HT1080 (cell line): ENCODE data around the gene SCARB2. TPM values are rescaled to one million over a fixed set of nuclear protein-coding genes. Genes with fewer than 3 reads are reported as not detected.

ENCODE experiments used
- DNase-seq: peaks from one replicate; pipeline ENCODE4 v3.0.0-alpha.2; 2015; ENCODE audit warnings: low read depth
- total RNA-seq: library from RNA; depleted of rRNA; stranded (reverse); fragments of >200 nt; shearing (Covaris generic); gene quantifications from 2 replicates; pipeline ENCODE4 v1.2.3, GENCODE V29; 2014

SCARB2 gene
- total RNA-seq, 1 experiment from 2014 or later = 79.0 TPM

DNA sequence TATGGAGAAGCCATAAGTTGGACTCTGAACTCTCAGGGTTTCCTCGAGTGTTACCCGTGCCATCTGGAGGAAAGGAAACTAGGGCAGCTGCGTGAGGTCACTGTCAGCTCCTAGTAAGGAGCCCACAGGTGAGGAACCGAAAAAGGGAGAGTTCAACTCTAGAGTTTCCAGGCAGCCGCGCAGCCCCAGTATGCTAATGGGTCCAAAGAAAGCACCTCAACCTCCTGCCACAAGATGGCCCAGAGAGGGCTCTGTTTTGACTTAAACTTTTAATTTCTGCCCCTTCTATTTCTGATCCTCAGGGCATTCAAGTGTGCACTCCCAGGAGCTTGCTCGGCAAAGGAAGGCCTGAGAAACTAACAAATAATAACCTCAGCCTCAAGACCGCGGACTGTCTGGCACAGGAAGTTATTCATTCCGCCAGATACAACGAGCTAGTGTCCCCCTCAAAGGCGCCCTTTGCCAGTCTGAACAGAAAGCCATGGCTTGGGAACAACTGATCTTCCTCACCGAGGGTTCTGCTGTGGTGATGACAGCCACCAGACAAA, 13.9 kb downstream of the SCARB2 start:
- DNase-seq = no peak

DNA sequence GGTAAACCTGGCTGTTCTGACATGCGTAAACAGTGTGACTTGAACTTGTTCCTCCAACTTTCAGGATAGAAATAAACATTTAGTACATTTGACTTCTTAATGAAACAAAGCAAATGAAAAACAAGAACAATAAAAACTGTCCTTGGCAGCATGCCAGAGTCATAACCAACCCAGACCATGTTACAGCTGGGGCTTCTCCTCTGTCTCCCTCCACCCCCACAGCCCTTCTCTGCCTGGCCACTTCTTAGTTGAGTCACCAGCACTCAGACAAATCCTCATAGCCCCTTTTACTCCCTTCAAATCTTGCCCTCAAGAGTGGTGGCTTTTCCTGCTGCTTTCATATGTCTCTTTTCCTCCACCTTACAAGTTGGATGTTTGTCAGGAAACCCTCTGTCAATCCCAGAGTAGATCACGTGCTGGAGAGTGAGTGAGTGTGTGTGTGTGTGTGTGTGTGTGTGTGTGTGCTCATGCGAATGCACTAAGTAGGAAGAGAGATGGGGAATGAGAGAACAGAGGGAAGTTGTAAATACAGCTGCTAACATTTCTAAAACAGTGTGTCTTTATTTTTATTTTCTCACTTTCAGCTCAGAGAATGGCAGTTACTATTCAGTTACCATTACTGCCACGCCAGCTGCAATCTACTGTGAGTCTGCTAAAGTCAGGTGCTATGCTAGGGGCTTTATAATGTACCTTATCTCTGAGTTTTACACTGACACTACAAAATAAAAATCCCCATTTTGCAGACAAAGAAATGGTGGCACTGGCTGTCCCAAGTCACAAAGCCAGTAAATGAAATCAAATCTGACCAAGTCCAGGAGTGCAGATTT, 15.0 kb downstream of the SCARB2 start:
- peak; percentile 56 for DNase-seq

DNA sequence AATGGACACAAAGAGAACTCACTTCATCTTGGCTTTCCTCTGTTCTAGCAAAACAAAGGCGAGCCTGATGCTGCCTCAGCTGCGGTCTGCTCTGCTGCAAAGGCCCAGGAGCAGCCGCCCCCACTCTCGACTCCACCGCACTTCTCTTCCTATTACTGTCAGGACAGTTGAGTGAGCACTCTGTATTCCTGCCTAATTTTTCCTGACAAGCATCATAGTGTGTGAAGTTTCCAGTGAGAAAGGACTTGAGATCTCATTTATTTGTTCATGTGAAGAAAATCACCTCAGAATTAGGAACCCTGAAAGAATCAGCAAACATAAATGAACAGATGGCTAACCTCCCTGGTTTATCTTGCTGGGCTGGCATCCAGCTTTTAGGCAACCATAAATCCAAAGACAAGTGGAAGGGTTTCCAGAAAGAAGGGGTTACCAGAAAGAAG, 15.6 kb downstream of the SCARB2 start:
- no peak for DNase-seq

DNA sequence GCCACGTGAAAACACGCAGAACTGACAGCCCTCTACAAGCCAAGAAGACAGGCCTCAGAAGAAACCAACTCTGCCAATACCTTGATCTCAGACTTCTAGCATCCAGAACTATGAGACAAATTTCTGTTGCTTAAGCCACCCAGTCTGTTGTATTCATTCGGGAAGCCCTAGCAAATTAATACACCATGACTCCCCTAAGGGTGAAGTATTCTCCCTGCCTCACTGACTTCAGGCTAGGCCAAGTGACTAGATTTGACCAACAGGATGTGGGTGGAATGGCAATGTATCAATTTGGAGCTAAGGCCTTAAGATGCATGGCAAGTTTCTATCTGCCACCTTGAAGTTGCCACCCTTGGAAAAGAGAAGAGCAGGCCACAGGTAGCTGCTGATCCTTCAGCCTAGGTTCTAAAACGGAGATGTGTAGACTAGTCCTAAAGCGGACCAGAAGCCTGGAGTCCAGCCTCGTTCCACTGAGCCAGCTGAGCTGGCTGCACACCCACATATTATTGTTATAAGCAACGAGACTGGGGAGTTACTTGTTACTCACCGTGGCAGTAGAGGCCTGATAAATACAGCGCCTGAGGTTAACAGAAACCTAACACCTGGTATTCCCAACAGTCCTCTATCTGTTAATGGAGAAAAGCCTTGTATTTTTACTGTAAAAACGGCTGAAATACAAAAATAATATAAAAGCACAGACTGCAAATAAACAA, 16.4 kb downstream of the SCARB2 start:
- DNase-seq = no peak

DNA sequence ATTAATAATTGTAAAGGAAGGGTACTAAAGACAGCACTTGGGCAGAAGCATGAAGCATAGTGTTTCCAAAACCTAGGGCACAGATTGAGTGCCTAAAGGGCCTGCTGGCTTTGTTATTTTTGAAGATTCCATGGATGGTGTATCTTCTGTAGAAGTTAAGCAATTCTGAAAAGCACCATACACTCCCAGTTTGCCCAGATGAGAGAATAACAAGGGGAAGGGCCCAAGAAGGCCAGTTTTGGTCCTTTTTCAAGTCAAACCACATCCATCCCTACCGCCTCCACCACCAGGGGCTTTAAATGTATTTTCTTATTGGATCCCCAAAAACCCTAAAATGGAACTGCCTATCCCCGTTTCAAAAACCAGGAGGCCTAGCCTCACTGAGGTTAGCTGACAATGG, 17.2 kb downstream of the SCARB2 start:
- DNase-seq = no peak

DNA sequence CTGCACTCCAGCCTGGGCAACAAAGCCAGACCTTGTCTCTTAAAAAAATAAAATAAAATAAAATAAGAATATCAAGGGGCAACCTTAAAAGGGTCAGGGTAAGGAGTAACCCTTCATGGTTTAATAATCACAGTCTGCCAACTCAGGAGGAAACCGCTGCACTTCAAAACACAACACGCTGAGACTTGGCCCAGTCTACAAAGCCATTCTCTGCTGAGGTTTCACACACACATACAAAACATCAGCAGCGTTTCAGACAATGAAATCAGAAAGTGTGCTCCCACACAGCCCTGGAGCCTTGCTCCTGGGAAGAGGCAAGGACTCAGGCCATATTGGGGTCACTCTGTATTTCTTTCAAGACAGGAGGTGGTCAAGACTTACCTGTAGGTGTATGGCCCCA, 18.3 kb downstream of the SCARB2 start:
- no peak for DNase-seq

DNA sequence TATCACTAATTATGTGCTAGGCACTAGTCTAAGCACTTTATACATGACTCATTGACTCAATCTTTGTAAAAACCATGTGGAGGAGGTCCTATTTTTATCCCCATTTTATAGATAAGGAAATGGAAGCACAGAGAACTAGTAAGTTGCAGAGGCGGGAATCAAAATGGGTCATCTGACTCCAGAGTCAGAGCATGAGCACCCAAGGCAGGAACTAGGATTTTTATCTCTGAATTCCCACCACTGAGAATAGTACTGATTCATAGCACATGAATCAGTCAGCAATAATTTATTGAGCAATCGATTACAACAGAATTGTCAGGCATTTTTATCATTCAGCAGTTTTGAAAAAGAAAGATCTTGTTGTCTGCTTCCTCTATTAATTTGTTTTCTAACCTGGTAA, 19.3 kb downstream of the SCARB2 start:
- DNase-seq = peak; percentile 85

DNA sequence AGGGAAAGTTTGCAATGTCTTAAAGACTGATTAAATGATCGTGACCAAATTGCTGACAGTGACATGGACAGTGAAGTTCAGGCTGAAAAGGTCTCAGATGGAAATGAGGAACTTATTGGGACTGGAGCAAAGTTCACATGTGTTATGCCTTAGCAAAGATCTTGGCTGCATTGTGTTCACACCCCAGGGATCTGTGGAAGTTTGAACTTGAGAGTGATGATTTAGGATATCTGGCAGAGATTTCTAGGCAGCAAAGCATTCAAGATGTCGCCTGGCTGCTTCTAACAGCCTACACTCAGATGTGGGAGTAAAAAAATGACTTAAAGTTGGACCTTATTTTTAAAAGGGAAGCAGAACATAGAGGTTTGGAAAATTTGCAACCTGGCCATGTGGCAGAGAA, 21.4 kb downstream of the SCARB2 start:
- DNase-seq = no peak

DNA sequence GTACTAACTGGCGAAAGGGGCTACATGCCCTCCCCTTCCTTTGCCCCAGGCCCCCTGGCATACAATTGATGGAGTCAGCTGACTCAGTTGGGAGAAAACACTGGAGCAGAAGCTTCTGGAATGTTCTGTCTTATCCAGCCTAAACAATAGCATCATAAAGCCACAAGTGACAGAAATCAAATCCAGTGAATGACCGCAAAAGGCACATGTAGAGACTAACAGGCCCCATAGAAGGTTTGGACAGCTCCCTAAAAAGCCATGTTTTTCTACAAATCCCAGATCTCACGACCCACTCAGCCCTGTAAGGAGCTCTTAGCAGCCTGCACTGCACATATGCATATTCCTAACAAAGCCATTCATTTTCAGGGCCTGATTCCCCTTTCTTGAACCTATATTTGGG, 25.1 kb downstream of the SCARB2 start:
- DNase-seq = no peak

DNA sequence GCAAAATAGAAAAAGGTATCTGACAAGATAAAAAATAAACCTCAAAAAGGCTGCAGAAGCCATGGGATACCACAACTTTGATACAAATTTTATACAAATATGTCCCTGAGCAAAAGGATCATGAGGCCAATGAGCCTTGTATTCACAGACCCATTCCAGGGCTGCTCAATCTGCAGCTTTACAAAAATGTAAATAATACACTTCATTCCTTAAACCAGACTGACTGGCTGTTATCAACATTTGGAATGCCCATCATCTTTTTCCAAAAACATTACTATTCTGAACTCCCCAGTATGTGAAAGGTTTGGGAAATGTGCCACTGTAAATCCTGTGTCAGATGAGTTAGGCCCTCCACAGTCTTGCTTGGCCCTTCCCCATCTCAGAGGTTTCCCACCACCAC, 25.5 kb downstream of the SCARB2 start:
- no peak for DNase-seq

DNA sequence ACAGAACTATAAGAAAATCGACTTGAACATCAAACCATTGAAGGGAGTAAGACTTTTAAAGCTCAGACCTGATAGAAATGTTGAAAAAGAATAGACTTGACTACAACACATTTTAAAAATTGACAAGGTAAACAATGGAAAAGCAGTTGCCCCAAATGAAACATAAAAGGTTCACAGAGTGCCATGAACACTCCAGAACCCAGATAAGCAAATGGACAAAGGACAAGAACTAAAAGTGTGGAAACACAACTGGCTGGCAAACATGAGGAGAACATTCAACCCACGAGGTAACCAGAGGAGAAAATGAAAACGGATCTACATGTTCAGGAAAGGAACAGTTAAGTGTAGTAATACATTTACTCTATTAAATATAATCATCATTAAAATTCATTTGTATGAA, 26.5 kb downstream of the SCARB2 start:
- no peak for DNase-seq

DNA sequence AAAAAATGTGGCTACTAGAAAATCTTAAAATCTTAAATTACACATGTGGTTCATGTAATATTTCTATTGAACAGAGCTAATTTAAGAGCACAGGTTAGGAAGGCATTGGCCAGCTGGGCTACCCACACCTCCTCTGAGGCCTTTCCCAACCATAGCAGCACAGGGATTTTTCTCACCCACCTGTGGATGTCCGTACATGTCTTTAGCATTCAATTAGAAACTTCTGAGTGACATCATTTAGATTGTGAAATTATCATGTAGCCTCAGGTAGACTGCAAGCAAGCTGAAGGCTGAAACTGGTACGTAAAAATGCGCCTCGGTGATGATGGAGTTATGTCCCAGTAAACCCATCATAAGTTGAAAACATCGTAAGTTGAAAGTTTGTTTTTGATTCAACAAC, 31.2 kb downstream of the SCARB2 start:
- no peak for DNase-seq

DNA sequence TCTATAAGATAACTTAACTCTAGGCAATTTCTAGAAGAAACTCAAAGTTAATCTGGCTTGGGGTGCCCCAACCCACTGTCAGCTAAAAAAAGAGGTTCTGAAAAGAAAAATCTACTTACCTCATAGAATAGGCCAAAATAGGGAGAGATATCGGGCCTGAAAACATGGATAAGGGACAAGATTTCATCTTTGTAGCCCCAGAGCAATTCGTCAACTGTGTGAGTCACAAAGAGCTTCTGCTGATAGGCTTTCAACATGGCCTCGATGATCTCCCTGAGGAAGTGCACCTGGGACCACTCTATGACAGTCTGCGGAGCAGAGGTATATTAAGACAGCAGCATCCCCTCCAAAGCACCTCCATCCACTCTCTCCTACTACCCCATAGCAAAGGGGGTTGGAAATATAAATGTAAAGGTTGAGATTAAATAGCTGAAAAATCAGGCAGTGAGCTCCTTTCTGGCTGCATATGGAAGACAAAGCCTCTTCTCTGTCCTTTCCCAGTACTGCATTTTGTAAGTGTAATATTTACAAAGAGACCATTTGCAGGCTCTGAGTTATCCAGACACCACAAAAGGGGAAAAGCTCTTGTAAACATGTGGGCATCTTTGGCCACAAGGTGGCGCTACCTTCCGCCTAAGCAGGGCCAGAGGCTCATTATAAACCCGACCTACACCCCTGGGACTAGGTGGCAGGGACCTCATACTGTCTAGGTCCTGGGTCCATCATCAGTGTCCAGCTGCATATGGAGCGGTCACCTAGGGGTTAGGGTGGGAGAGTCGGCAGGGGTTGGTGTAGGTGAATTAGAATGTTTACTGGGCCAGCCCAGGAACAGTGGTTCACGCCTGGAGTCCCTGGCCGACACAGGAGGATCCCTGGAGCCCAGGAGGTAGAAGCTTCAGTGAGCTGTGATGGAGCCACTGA, 34.0 kb downstream of the SCARB2 start:
- DNase-seq = peak; percentile 64

DNA sequence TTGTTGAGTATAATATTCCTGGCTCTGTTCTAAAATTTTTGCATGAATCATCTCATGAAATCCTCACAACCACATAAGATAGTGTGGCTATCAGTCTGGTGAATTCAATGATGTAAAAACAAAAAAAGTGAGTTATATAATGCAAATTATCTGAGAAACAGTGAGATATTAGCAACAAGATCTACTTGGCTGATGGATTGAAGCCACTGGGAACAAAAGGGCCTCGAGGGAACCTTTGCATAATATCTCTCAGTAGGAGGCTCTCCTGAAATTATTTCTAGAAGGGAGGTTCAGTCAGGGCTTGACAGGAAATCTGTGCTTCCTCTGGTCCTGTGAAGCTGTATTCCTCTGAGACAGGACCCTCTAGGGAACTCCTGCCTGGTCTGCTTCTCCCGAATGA, 35.3 kb downstream of the SCARB2 start:
- DNase-seq = no peak

DNA sequence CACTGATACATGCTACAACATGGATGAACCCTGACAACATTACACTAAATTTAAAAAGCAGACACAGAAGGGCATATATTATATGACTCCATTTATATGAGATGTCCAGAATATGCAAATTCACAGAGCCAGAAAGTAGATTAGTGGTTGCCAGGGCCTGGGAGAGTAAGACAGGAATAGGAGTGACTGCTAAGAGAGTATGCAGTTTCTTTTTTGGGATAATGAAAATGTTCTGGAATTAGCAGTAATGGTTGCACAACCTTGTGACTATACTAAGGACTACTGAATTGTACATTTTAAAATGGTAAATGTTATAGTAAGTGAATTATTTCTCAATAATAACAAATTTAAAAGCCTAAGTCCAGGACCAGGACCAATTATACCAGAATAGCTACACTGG, 35.9 kb downstream of the SCARB2 start:
- no peak for DNase-seq

DNA sequence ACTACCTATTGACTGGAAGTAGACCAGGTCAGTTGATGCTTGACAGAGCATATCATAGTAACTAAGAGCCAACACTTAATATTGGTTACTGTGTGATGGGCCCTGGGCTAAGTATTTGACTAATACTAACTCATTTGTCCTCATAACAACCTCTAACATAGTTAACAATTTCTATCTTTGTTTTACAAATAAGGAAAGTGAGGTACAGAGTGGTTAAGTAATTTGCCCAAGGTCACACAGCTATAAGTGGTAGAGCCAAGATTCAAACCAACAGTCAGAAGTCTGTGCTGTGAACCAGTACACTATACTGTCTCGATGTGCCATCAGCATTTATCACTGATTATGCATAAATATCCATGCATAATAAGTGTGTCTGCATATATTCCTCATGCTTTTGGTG, 38.3 kb downstream of the SCARB2 start:
- no peak for DNase-seq

DNA sequence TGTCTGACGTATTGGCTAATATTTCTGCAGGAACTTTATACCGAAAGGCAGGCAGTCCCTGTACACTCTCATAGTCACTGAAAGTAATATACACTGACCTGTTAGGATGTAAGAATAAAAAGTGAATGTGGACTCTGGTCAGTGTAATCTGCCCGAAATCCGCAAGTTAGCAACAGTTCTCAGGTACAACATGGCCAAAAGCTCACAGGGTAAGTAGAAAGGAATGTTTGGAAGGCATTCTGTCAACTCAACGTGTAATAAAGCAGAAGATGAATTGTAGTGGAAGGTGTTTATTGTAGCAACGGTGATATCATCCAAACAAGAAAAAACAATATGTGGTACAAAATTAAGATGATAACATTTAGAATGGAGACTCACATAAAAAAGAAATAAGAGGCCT, 39.4 kb downstream of the SCARB2 start:
- DNase-seq = no peak

DNA sequence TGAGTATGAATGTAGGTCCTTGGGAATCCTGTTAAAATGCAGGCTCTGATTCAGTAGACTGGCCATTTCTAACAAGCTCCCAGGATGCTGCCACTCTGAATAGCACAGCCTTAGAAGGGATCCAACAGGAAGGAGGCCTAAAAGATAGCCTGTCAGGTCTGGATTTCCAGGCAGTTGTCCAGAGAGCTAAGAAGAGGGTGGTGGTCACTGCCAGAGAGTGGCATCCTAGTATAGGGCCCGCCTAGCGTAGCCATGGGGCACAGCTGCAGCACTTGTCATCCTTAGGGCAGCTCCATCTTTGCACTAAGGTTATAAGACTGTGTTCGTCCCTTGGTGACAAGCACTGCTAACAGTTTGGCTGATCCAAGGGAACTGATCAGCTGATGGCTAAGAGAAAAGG, 44.9 kb downstream of the SCARB2 start:
- DNase-seq = no peak

DNA sequence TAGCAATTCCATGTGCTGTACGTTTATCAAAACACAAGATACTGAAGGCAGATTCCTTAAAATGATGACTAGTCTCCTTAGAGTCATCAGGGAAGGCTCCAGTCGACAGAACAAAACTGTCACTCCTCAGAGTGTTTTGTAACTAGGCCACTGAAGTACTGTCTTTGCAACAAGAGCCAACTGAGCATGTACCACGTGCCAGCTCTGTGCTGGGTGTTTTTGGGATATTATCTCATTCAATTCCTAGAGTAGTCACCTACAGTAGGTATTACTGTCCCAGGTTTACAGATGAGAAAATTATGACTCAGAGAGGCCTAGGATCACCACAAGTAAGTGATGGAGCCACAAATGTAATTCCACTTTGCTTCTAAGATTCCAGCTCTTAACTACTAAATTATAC, 47.1 kb downstream of the SCARB2 start:
- no peak for DNase-seq

DNA sequence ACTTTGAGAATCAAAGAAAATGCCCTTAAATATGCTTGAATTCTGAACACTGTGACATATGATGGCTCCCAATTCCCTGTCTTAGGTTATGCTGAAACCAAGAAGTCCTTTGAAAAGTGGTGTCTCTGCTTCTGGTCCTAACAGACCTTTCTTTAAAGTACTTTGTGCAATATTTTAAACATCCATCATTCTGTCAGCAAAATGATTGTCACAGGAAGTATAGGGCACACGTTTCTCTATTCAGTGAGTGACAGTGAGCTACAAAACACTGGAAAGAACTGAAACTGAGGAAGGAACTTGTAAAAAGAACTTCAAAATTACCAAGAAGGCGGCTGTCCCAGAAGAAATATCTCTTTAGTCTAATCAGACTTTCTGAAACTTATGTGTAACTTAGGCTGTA, 53.3 kb downstream of the SCARB2 start:
- no peak for DNase-seq

DNA sequence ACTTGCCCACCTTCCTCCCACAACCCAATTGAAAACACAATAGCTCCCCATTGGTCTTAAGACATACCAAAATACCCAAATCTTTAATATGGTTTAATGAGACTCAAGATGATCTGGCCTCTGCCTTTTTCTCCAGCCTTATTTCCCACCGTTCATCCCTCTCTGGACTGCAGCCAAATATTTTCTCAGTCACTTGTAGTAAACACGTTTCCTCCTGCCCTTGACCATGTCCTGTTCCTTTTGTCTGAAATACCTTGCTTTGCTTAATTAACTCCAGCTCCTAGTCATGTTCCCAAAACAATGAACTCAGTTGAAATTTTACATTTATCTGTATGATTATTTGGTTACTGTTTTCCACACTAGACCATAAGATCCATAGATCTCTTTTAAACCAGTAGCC, 57.0 kb downstream of the SCARB2 start:
- no peak for DNase-seq

DNA sequence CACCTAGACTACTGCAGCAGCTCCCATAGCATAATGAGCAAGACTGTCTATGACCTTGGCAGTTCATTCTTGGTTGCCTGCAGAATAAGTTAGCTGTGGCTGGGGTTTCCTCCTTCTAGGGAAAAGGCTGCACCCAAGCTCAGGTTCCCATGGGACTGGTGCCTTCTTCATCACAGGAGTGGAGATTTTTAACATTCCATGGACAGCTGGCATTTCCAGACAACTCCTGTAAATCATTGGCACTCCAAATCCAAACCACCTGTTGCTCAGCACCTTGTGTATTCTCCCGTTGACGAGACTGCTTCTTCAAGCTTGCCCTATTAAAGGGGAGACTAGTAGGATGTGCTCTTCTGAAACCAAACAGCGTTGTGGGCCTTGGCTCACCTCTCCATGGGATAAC, 57.6 kb downstream of the SCARB2 start:
- no peak for DNase-seq
